ENCODE results near the gene BRD9. TPM values are rescaled to one million over a fixed set of nuclear protein-coding genes. Genes with fewer than 3 reads are reported as not detected.

Gene BRD9
- total and polyA plus RNA-seq, 9 of the 15 experiments (the other 6 are each of a cell fraction or from before 2014, with no cell fraction given), result 2.4 to 68.7 (median 44.9) TPM

DNA sequence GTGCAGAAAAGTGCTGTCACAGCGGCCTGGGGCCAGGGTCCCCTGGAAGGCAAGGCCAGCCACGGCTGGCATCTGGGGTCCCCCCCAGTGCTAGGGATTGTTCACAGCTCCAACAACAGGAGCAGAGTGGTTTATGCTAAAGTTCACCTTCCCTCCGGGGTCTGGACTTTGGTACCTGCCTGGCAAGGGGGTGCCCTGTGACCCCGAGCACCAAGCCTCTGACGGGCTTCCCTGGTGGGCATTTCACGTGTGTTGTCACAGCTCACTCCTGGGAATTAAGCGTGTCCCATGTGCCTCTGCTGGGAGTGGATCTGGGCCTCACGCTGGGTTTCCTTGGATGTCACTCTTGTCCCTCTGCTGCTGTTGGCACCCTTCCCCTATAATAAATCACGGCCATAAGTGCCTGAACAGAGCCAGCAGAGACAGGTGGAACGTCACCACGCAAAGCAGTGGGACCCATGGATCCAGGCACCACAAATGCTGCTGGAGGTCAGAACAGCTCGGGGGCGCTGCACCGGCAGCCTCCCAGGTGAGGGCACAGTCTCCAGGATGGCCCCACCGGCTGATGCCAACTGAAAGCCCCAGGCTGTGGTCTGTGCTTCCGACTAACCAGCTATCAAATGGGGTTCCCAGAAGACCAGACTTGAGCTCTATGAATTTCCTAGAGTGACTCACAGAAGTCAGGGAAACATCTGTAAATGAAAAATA is 24.0 kb downstream of the BRD9 start:
- intact Hi-C loops (cut with micrococcal nuclease) (no loop called here), in situ Hi-C loops (cut with MboI) (no loop called here)
- DNase-seq (ENCODE audit: extremely low read depth in 1 of 4, low spot score in 3 of 4) (peak in 1 of 4 experiments; percentile 13), FAIRE-seq (no peak), ATAC-seq (no peak)
- Histone ChIP-seq H3K79me2 (ENCODE audit: control insufficient read depth, insufficient read depth, low read length) (no peaks in the 10 kb centered on the region), H3K36me3 (ENCODE audit: control insufficient read depth, insufficient read depth, low read length) (peaks cover 100% of the 10 kb centered on the region), H3K27ac (ENCODE audit: extremely low read depth, low read depth, low read length) (no peak overlapping the region), H4K20me1 (replicated peaks; ENCODE audit: control insufficient read depth, insufficient read depth, low read length) (peaks cover 5% of the 10 kb centered on the region), H2AFZ (ENCODE audit: low read depth, low read length) (no peak overlapping the region), H3K4me2 (ENCODE audit: insufficient read depth, low read length) (no peak overlapping the region), H3K9me3 (replicated peaks; ENCODE audit: control insufficient read depth, insufficient read depth, low read depth, low read length) (no peaks in the 10 kb centered on the region), H3K9ac (ENCODE audit: insufficient read depth in 1 of 2, low read depth in 2 of 2, low read length in 2 of 2) (no peak overlapping the region), H3K4me1 (replicated peaks in 1 of 2; ENCODE audit: control insufficient read depth in 2 of 2, insufficient read depth in 2 of 2, low read length in 2 of 2) (peaks cover 0 to 4% of the 10 kb centered on the region in 2 experiments; a peak in 2 of 5 replicates), H3K9me1 (ENCODE audit: control insufficient read depth, insufficient read depth, low read length) (no peaks in the 10 kb centered on the region), H3K27me3 (ENCODE audit: control insufficient read depth in 2 of 2, insufficient read depth in 2 of 2, low read length in 2 of 2) (no peaks in the 10 kb centered on the region), H3K4me3 (no peak overlapping the region)
- CTCF ChIA-PET (ENCODE audit: low intra/inter-chr PET ratio), result no interaction called here
- no TSS peak for BruUV-seq (replicated peaks)
- POLR2A ChIA-PET, result interaction anchor here (1.0 kb wide), 2 partner anchors 8 to 26 kb away, joined by 3 to 5 read pairs; no protein-coding TSS in a partner anchor
- WGBS (ENCODE audit: insufficient coverage, low coverage, missing lambda C conversion rate), result 96% methylated on average over 15 of the region's 16 CpGs
- TF ChIP-seq PPARD (CRISPR knock-in tag; IDR thresholded peaks at IDR 0.05) (no peak), RBFOX2 (IDR thresholded peaks at IDR 0.05; ENCODE audit: low read depth, low read length) (0 out of 2 replicates have a peak, but pooled peaks have one; percentile 25), KLF6 (CRISPR knock-in tag; IDR thresholded peaks at IDR 0.05; ENCODE audit: borderline replicate concordance) (no peak), POLR2G (IDR thresholded peaks at IDR 0.05; ENCODE audit: low read depth, low read length) (peak; percentile 36; the same call in 1 of the 2 replicates), PCBP1 (IDR thresholded peaks at IDR 0.05; ENCODE audit: low read depth, low read length, poor library complexity, severe bottlenecking) (no peak)
- TF ChIP-seq, protein P1, sequence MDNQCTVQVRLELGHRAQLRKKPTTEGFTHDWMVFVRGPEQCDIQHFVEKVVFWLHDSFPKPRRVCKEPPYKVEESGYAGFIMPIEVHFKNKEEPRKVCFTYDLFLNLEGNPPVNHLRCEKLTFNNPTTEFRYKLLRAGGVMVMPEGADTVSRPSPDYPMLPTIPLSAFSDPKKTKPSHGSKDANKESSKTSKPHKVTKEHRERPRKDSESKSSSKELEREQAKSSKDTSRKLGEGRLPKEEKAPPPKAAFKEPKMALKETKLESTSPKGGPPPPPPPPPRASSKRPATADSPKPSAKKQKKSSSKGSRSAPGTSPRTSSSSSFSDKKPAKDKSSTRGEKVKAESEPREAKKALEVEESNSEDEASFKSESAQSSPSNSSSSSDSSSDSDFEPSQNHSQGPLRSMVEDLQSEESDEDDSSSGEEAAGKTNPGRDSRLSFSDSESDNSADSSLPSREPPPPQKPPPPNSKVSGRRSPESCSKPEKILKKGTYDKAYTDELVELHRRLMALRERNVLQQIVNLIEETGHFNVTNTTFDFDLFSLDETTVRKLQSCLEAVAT (IDR thresholded peaks at IDR 0.05), result no peak

Measured in K562 (cell line).